GM10847 (cell line): ENCODE data around the gene SEMA3C.

Source experiments
- POLR2A ChIP-seq: IDR thresholded peaks from 2 replicates; pipeline ENCODE4 v1.6.1; 2011; ENCODE audit not compliant: insufficient read length; ENCODE audit errors: extremely low read depth

Gene SEMA3C

DNA sequence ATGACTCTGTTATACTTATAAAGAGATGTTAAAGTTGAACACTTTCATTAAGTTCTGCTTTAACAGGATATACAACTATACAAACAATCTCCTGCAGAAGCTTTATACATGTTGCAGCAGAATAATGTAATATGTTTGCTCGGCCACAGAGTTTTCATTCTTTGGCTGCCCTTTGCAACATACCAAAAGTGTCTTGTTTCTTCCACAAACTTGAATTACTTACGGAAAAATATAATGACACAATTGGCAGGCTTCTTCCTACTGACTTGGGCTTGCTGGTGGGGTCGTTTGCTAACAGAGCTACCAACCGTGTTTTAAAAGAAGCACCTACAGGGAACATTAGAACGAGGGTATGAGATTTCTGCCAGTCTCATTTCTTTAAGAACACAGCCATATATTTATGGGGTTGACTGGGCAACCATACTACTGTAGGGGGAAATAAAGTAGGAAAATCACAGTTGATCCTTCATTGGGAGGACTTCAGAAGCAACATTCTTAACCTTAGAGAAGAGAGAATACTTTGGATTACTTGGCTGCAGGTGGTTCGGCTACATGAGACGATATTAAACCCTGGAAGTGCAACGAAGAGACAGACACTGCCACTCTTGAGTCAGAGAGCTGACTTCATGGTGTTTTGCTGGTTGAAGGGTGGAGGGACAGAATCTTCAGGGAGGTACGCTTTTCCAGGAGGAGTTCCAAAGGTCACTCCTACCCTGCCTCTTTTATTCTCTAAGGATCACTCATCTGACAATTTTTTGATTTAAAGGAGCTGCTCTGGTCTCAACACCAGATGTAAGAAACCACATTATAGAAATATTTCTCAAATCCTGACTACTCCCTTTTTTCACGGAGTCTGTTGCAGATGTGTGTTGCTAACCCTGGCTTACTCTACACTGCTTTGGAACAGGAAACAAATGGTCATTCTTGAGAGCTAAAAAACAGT, 123.9 kb downstream of the SEMA3C start:
- TF ChIP-seq POLR2A, result no peak

DNA sequence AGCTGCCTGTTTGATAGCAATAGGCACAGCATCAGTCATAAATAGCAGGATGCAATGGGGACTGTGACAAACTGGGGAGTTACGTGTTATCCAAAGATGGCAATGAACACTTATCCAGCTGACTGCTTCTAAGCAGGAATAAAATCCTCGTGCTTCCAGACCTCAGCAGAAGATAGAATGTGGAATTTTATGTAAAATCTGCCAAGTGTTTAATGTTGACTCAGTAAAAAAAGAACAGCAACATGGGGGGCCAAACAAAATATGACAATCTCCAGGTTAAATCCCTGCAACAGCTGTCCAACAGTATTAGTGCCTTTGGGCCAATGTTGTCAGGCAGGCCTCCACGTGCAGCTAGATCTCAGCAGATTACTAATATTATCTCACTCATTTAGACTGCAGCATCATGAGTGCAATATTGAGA, 127.3 kb downstream of the SEMA3C start:
- no peak for TF ChIP-seq POLR2A

DNA sequence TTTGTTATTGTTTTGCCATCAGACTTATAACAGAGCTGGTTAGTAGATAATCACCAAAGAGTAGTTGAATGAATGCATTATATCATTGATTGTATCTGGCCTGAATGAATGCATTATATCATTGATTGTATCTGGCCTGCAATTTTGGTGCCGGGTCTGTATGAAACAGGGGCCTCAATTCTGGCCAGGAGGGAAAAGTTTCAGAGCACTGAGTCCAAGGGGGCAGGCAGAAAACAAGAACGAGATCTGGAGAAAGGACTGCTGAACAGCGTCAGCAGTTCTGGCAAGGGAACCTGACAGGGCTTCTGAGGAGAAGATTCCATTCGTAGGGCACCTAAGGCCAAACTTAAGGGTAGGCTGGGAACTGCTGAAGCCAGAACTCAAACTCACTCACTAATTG, 128.0 kb downstream of the SEMA3C start:
- no peak for TF ChIP-seq POLR2A

DNA sequence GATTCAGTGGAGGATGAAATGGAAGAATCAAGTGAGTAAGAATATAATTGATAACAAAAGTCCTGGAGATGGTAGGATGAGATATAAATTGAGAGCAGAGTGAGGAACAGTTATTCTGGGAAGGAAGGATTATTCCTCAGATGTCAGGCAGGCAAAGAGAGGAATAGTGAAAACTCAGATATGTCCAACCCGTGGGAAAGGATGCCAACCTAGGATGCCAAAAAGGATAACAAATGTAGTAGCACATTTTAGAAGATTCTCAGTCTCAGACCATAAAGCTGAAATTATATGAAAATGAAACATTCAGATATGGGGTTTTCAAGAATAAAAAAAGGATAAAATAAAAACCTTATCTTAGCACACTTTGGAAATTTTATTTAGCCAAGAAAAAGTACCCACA, 131.1 kb downstream of the SEMA3C start:
- TF ChIP-seq POLR2A, result no peak

DNA sequence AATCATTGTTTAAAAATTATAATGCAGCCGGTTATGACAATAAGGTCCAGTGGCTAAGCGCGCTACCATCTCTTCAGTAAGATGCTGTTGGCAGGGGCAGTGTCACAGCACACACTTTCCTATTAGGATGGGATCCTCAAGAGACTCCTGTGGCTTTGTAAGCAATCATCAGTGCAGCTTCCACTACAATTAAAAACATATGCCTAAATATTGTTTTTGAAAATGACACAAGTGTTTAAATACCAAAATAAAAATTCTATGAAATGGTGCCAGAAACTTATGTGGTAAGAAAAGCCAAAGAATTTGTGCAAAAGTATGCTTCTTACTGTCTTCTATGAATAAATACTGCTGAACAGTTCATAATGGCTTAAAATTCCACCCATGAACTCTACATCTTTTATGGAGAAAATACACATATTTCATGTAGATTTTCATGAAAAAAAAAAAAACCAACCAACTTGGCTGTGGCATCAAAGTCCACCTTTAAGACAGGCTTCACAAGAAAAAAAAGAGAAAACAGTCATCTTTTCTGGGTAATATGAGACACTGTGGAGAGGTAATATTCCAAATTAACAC, 132.8 kb downstream of the SEMA3C start:
- TF ChIP-seq POLR2A, result no peak

DNA sequence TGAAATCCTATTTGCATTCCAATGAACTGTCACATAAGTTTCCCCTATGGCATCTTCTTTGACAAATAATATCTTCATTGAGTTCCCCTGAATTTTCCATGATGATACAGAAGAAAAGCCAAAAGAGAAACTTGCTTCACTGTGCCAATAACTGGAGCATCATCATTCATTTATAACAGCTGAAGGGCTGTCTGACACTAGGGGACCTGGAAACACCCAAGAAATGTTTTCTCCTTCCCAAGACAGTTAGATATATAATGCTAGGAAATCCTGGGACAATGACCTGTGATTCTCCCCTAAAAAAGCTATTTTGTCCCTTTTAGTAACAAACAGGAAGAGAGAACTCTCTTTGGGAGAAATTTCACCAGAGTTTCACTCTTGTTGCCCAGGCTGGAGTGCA, 133.6 kb downstream of the SEMA3C start:
- TF ChIP-seq POLR2A, result no peak

DNA sequence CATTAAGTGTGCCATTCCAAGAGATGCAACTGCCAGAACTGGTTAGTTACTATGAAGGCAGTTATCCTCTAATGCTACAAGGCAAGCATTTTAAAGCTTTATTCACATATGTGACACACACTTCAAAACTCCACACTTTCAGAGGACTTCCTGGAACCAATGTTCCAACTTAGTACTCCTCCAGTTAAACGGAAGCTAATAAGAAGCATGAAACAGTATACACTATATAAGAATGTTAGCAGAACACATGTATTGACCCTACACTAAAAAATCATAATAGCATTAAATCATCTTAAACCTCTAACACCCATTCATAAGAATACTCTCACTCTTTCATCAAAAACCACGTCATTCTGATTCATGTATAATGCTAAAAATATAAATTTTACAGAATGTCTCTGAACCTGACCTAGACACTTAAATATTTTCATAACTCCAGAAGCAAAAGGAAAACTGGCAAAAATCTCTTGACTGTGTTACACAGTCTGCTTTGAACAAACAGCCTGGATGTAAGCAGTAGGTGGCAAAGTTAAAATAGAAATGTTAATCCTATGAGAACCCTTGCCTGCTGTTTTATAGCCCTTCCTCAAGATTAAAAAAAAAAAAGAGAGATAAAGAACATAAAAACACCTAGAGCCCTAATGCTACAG, 135.0 kb downstream of the SEMA3C start:
- no peak for TF ChIP-seq POLR2A

DNA sequence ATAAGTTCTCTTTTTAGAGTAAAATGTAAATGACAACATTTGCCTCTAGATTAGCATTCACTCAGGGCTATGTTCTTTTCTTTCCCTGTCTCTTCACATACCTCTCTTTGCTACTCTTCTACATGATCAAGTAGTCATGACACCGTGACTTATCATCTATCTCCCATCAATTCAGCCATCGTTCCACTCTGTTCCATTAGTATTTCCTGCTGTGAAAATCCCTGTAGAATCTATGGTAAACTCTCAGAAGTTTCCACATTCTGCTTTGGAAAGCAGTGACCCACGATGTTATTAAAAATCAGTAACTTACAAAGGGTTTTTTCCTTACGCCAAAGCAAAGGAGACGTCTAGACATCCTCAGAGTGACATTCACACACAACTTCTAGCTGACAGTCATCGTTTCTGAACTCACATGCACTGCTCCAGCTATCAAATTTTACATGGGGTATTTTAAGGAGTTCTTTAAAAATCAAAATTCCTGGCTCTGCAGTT, 135.6 kb downstream of the SEMA3C start:
- TF ChIP-seq POLR2A, result no peak

DNA sequence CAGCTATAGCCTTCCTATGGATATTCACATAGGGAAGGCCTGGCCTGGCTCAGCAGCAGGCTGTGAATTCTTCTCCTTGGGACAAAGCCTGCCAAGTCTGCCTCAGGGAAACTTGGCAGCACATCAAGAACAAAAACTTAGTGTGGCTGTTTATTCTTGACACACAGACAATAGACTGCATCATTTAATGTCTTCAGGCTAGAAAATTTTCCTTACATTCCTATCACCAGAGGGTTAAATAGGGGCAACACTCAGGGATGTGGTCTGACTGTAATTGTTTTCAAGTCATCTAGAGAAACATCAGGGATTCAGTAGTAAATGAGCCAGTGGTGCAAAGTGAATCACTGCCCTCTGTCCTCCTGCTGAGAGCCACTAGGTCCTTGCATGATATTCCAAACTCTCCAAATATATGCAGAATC, 137.3 kb downstream of the SEMA3C start:
- TF ChIP-seq POLR2A, result no peak

DNA sequence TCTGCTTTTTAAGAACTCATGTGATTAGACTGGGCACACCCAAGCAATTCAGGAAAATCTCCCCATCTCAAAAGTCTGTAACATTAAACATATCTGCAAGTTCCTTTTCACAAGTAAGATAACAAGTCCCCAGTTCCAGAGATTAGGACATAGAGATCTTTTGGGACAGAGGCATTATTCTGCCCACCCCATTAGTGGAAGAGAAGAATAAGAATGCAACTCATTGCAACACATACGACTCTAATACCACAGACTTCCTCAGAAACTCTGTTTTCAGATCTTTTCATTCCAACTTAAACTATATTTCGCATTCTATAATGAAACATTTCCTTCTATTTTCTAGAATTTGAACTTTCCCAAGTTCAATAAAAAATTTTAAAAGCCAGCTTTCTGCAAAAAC, 137.7 kb downstream of the SEMA3C start:
- TF ChIP-seq POLR2A, result no peak

DNA sequence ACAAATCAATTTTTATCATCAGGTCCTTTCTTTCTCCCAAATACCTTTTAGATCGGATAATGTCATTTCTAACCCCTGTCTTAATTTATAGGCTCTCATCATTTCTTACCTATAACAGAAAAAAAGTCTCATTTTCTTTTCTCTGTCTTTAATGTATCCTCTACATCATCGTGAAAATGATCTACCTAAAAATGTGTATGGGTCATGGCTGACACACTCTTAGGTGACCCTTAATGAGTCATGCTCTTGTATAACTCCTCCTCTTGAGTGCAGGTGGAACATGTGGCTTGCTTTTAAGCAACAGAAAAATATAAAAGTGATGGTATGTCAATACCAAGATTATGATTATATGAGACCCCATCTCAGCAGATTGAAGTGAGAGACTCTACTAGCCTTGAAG, 139.4 kb downstream of the SEMA3C start:
- no peak for TF ChIP-seq POLR2A

DNA sequence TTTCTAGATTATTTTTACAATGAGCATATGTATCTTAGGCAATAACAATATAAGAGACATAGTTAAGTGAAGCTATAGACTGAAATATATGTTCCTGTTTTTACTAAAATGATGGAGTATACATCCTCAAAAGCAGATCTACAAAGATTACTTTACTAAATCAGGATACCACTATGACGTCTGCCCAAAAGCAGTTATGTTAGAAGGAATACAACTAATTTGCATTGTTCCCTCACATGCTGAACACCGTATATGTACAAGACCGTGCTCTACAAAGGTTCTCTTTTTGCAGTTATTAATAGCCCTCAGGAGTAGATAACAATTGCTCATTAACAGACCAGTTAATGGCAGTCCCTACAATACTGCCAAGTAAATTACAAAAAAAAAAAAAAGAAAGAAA, 143.0 kb downstream of the SEMA3C start:
- TF ChIP-seq POLR2A, result no peak

DNA sequence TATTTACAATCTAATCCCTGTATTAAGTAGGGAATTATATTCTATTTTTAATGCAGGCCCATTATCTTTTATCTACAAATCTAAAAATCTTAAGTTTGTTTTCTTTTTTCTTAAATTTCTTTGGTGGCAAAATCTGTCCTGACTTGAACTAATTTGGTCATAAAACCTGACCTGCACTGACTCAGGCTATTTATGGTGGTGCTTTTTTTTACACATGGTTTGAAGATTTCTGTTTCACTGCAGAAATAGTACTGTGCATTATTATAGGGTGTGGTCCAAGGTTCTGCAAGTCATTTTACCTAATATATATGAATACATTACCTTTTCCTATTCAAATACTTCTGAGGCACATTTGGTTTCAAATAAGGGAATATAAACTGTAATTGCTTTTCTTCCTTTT, 143.4 kb downstream of the SEMA3C start:
- no peak for TF ChIP-seq POLR2A

DNA sequence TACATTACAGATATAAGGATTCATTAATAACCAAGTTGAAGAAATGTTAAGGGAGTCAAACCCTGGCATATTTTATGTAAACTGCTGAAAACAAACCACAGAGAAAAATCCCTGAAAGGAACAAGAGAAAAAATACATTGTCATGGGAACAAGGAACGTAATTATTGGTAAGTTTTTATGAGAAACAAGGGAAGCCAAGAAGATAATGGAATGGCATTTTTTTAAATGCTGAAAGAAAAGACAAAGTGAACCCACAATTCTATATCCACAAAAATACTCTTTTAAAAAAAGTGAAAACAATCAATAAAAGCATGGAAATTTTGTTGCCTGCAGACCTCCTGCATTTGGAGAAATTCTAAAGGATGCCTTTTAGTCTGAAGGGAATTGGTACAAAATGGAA, 144.0 kb downstream of the SEMA3C start:
- no peak for TF ChIP-seq POLR2A

DNA sequence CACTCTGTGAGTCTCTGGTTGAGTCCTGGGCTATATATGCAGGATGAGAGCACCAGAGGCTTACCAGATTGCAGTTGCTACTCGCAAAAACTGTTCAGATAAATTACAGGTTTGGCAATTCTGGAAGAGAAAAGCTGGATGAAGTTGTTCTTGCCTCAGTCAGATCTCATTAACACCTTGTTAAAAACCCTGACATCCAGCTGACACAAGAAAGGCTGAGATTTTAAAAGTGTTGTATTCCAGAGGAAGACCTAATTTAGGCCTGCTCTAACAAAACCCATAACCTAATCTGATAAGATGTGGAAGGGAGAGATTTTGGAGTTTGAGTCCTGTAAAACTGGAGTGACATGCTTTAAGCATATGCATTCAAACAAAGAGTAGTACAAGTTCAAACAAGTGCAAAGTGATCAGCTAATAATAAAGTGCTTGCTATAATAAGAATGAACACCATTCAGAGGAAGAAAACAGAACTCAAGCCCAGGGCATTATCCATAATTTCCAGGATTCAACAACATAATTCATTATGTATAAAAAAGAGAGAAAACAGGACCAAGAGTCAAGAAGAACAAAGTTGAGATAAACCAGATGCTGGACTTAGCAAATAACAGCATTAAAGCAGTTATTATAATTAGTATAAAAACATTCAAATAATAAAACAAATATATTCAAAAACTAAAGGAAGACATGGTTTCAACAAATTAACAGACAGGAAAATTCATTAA, 144.9 kb downstream of the SEMA3C start:
- TF ChIP-seq POLR2A, result no peak

DNA sequence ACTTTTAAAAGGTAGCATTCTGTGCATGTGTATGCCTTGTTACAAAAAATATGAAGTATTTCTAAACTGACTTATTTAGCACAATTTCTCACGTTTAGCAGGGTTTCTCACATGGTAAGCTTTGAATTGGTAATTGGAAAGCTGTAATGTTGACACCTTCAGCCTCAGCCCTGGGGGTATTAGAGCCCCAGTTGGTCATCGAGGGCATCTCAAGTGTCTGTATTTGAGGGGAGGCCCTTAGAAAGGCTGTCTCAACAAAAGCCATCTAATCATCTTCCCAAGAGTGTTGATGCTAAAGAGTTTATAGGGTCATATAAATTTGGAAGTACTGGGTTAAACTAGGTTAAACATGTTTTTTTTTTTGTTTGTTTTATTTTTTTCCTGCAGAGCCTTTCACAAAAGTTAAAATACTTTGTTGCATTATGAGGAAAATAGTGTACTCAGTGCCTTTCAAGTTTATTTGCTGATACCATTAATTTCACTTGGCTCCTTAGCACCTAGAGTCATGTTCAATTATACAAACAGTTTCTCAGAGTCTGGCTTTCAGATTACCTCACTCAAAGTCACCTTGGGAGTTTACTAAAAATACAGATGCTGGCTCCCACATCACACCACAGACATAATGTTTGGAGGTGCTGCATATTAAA, 146.4 kb downstream of the SEMA3C start:
- no peak for TF ChIP-seq POLR2A
